HG03520 (cell line): ENCODE data around the gene GPR153.

ENCODE experiments used
- ATAC-seq: cut with Tn5 transposase; IDR thresholded peaks from one replicate; pipeline ENCODE4 v1.9.1; 2021; ENCODE audit warnings: mild to moderate bottlenecking, moderate library complexity; ENCODE audit not compliant: unreplicated experiment

The GPR153 gene

DNA sequence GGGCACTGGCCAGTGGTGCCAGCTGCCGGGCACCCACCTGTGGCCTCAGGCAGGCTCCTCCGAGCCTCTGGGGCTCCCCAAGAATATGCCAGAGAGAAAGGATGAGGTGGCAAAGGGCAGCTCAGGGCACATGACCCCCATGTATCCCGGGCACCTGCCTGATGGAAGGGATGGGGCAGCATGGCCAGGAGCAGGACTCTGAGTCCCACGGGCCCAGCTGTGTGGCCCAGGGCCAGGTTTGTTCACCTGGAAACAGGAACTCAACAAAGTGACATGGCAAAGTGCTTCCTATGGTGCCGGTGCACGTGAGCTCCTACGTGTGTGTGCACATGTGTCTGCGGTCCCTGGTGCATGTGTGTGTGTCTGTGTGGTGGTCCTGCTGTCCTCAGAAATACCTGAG lies 9.5 kb upstream of the GPR153 start:
- ATAC-seq: no peak

DNA sequence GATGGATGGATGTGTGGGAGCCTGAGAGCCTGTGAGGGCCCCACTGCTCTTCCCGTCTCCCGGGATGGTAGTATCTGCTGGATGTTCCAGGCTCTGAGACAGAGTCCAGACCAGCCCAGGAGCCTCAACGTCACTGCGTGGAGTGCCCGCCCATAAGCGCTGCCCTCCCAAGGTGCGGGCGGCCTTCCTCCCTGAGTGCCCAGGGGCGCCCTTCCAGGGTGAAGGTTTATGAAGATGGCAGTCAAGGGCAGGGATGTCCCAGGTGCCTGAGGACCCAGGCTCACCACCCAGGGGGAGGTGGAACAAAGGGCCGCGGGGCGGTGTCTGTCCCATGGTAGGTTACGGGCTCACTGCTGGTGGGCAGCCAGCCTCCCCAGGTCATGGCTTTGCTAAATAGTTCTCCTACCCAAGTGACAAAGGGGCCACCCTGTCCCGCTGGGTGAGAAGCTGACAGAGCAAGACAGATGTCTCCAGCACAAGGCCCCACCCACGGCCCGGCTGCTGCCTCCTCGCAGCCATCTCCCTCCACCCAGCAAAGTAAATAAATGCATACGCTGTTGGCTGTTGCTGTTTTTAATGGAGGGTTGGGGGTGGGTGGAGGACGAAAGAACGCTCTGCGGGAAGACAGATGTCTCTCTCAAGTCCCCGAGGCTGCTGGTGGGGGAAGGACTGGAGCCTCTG lies 9.0 kb upstream of the GPR153 start:
- no peak for ATAC-seq

DNA sequence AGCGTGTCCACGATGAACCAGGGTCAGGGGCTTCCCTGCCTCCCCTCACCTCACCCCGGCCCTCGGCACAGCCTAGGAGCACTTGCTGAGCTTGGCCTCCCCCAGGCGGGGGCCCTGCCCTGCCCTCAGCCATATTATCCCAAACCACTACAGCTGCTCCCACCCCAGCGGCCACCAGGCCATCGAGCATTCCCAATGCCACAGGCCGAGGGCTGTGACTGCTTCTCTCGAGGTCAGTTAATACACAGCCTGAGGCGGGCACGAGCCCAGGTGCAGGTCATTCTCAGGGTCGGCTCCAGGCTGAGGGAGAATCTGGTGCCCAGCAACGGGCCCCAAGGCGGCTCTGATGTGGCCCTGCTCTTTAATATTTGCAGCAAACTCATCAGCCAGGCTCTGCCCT lies 8.4 kb upstream of the GPR153 start:
- ATAC-seq: no peak

DNA sequence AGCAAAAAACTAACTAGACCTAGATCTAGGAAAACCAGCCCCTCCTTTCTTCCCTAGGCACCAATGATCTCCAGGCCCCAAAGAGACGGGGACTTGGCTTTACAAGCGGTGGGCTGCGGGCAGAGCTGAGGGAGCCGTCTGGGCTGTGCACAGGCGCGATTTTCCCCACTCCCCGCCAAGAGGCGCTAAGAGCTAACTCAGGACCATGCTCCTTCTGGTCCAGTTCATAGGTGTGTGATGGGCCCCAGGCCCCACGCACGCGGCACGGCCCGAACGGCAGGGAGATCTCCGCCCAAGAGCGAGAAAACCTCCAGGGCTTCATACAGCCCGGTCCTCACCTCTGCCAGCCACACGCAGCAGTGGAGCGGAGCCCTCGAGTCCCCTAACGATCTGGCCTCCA lies 7.5 kb upstream of the GPR153 start:
- ATAC-seq: no peak

DNA sequence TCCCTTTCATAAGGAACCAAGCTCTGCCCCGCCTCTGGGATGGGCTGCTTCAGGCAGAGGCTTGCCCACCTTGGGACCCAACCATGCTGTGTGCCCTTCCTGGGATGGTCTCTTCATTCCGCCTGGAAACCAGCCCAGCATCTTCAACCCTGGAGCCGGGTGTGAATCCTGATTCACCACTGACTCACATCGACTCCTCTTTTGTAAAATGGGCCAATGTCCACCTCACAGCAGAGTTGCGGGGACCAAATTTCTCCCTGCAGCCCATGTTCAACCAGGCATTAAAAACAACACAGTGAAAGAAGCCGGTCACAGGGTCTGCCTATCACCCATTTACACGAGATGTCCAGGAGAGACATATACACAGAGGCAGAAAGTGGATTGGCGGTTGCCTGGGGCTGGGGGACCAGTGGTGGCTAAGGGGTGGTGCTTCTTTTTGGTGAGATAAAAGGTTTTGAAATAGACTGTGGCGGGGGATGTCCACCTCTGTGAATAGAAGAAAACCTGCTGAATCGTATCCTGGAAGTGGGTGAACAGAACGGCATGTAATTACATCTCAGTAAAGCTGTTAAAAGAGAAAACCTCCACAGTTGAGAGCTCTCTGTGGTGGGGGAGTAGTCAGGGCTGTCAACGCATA lies 6.9 kb upstream of the GPR153 start:
- no peak for ATAC-seq

DNA sequence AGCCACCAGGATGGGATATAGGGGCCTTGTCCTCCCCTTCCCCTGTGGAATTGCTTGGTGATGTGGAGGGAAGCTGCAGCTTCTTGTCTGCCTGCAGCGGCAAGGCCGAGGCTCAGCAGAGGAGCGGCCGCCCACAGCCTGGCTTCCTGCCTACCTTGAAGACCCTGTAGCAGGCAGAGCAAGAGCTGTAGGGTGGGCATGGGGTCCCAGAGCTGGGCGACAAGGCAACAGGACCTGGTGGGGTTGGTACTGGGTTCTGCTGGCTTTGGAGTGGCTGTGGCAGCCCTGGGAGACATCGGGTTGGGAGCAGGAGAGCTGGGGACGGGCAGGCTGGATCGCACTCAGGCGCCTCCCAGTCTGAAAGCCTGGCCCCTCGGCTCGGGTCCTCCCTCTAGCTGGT lies 5.7 kb upstream of the GPR153 start:
- ATAC-seq: no peak

DNA sequence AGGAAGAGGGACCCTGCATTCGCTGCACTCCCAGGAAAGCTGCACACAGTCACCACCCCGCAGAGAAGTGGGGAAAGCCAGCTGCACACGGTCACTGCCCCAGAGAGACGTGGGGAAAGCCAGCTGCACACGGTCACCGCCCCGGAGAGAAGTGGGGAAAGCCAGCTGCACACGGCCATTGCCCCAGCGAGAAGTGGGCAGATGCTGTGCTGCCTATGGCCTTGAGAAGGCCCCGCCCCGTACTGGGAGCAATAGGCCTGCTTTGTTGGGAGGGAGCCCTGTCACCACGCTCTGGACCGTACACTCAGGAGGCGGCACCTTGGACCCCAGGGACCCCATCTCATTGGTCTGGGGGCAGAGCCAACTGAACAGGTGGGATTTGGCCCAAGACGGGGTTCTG lies 4.3 kb upstream of the GPR153 start:
- no peak for ATAC-seq

DNA sequence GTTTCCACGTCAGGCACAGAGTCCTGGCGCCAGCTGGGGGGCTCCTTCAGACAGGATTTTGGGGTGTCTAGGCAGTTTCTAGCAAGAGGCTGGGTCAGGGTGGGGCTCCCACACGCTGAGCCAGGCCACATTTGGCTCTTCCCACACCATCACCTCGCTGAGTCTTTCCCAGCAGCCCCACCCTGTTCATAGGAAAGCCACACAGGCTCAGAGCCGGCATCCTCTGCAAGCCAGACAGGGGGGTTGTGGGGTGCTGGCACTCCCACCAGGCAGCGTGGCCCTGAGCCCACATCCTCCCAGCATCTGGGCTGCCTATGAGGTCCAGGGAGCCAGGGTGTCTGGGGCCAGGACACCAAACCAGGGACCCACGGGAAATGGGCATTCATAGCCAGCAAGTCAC lies 2.8 kb upstream of the GPR153 start:
- ATAC-seq: no peak

DNA sequence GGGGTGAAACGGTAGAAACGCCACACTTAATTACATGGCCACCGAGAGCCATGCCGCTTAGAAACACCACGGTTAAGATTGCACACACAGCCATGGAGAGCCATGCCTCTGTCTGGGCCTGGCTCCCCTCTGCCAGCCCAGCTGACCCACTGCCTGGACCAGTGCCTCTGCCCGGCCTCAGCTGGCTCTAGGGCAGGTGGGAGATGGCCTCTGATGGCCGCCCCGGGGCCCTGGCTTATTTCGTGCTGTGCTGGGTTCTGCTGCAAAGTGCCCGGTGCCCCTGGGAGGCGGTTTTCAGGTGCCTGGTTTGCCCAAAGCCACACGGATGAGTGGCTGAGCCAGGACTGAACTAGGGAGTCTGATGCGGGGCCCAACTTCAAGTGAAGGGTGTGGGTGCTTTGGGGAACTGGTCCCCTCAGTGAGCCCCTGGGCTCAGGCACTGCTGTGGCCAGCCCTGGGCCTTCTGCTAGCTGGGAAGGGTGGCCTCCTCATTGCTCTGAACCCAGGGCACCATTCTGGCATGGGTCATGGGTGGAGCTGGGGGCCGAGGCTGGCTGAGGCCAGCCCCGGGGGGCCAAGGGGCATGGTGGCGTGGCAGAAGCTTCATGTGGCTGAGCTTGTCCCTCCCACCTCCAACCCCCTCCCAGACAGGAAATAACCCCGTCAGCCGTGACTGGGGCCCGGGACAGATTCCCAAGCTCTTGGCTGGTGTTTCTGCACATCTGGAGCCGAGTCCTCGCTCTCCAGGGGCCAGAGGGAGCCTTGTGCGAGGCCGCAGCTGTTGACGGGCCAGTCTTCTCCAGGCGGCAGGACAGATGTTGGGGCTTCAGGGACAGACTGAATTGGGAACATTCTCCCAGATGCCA lies 1.9 kb upstream of the GPR153 start:
- no peak for ATAC-seq

DNA sequence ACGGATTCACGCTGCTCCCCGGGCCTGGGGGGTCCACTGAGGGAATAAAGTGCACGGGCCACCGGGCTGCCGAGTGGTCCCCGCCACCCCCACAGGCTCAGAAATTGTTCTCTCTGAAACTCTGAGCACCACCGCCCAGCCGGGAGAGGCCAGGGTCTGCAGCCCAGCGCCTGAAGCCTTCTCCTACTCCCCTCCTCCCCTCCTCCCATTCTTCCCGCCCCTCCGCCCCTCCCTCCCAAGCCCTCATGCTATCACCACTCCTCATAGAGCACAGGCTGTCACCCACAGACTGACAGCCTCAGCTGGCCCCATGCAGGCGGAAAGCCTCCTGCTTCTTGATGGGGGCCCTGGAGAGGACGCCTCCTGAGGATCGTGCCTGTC lies 707 bp upstream of the GPR153 start:
- ATAC-seq: no peak

DNA sequence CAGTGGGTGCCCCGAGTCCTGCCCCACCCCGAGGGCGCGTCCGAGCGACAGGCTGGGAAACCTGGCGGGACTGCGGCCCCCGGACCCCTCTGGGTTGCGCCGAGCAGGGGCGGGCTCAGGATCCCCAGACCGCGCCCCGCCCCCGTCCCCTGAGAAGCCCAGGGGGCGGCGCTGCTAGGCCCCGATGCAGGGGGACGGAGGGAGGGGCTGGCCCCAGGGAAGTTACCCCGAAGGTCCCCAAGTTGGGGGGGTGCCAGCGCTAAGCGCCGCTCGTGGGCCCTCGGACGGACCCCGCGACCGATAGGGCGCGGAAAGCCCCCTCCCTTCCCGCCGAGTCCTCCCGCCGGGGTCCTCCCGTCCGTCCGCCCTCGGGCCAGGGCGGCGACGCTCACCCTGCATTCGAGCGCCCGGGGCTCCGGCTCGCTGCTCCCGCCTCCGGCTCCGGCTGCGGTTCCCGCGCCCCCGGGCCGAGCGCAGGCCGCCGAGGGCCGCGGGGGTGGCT lies 414 bp downstream of the GPR153 start:
- no peak for ATAC-seq

DNA sequence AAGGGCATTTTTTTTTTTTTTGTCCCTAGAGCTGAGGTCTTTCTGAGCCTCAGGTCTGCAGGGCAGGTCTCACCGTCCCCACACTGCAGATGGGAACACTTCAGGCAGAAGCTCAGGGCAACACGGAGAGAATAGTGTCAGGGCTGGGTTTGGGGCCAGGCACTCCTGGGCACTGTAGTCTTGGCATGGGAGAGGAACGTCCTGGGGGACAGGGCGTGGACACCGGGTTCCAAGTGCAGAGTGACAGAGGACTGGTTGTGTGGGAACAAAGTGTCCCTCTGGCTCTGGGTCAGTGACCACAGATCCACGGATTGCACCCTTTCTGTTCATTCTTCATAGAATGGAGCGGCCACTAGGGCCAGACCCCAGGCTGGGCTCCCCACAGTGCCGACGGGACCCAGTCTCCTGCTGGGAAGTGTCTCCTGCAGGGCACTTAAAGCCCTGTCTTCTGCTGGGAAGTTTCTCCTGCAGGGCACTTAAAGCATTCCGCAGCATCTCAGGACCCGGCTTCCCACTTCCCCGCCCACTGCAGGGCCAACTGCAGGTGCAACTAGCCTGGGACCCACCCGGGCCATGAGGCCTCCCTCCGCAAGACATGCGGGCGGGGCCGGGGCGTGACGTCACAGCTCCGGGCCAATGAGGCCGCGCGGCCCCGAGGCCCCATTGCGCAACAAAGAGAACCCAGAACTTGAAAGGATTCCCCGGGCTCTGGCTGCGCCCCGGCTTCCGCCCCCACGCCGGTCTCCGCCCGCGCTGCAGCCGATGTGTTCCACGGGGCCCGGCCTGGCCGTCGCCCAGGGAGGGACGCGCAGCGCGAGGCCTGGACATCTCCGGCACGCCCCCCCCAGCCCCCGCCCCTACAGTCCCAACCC lies 1.2 kb downstream of the GPR153 start:
- ATAC-seq: no peak

DNA sequence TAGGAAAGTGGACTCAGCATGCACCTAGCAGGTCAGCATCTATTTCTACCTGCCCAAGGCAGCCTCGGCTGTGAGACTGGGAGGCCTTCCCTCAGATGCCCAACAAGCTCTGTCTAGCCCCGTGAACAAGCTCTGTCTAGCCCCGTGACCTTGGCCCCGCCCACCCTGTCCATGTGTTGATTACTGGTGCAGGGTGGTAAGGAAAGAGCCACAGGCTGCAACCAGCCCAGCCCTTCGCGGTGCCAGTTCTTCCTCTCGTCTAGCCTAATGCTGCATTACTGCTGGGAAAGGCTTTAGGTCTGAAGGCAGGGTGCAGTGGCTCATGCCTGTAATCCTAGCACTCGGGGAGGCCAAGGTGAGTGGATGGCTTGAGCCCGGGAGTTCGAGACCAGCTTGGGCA lies 2.2 kb downstream of the GPR153 start:
- ATAC-seq: no peak

DNA sequence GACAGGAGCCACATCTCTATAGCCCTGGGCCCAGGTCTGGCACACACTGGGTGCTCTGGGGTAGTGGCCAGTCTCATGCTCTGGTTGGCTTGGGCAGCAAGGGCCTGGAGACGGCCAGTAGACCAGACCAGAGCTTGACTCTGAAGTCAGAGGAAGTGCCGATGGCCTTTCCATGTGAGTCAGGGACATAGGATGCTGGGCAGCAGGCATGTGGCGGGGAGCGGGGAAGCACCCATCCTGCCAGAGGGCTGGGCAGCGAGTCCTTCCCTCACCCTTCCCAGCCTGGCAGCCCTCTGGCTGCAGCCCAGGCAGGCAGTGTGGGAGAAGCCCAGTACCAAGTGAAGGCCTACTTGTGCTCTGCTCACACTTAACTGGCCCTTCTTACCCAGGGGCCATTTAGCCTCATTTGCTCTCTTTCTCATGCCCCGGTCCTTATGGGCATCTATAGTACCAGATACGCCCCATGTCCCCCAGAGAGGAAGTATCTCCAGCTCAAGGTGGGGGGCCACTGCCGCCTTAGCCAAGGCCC lies 3.3 kb downstream of the GPR153 start:
- no peak for ATAC-seq

DNA sequence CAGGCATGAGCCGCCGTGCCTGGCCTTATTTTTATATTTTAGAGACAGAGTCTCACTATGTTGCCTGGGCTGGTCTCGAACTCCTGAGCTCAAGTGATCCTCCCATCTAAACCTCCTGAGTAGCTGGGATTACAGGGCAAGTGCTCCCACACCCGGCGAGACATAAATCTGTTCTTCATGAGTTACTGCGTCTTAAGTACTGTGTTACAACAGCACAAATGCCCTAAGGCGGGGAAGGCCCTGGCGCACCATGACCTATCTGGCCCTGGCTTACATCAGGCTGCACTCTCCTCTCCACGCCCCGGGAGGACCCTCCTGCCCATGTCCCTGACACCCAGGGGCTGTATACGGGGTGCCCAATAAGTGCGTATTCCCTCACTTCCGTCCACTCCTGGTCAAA lies 4.3 kb downstream of the GPR153 start:
- ATAC-seq: no peak

DNA sequence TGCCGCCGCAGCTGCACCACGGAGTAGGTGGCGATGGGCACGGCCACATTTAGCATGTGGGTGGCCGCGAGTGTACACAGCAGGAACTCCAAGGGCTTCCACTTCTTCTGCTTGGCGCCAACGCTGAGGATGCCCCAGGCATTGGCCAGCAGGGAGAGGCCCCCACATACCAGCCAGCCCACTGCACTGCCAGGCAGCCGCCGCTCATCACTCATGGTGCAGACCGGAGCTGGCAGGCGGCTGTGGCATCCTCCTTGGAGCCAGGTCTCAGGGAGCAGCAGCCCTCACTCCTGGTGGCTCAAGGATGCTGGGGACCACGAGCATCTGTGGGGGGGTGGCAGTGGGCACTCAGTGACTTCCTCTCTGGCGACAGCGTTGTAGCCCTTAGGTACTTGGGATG lies 6.2 kb downstream of the GPR153 start:
- ATAC-seq: no peak

DNA sequence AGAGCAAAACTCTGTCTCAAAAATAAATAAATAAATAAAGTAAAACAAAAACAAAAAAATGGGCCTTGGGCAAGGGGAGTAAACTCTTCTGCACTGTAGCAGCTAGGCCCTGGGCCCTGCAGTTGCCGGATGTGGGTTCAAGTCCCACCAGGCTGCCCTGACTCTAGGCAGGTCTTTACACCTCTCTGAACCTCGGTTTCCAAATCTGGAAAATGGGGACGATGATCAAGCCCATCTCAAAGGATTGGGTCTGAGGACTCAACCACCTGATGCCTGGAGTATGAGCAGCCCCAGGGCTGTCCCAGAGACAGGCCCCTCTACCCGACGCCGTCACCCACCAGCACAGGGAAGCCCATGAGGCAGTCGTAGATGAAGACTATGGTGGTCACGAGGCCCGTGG lies 7.5 kb downstream of the GPR153 start:
- ATAC-seq: no peak

DNA sequence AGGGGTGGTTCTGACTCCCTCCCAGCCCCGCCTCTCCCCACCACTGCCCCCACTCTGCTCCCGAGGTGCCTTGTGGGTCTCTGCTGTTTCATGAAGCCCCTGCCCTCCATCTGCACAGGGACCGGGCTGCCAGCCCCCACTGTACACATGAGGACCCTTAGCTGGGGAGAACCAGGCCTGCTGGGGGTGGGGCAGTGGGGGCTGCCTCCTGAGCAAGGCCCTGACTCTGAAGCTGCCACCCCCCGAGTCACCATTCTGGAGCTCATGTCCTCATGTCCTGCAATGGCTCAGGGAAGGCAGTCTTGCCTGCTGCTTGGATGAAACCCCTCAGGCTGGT lies 8.6 kb downstream of the GPR153 start:
- ATAC-seq: no peak

DNA sequence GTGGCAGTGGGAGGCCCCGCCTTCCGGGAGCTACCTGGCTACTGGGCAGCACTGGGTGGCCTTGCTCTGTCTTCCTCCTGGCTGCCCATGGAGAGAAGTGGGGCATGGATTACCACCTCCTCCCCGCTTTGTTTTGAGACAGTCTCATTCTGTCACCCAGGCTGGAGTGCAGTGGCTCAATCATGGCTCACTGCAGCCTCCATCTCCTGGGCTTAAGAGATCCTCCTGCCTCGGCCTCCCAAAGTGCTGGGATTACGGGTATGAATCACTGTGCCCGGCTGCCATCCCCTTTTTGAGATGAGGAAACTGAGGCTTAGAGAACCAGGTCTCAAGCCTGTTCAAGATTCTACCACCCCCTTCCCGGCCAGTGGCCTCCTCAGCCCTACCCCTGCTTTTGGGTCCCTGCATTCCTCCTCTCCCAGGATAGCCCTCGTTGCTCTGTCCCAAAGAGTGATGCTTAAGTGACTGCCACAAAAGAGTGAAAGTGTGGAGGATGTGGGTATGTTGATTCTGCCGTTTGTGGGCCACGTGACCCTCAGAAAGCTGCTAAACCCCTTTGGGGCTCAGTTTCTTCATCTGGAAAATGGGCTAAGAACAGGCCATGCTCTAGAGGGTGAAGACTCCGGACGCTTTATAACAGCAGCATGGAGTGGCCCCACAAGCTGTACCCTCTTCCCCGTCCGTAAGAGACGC lies 9.1 kb downstream of the GPR153 start:
- no peak for ATAC-seq

DNA sequence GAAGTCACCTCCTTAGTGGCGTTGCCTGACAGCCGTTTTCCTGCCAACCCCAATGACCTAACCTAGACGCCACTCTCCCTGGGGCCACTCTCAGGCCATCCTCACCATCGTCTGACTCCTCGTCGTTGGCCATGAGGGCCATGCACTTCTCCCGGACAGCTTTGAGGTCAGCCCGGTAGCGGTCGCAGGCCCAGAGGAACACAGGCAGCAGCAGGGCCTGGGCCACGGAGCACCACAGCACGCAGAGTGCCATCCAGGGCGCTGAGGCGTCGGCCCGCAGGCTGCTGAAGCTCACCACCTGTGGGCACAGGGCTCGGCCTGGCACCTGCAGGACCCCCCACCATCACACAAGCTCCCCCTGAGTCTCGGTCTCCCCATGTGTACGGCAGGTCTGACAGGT lies 9.7 kb downstream of the GPR153 start:
- no peak for ATAC-seq
